GM12874 (cell line): ENCODE measurements around the gene PSMD4.
A peak's percentile ranks its signal among the peaks of the same experiment; 100 is the strongest.

Experiments
- CTCF ChIP-seq: IDR thresholded peaks from 2 replicates; pipeline ENCODE4 v1.5.1; 2011; ENCODE audit warnings: low read depth, mild to moderate bottlenecking, control low read depth, low read length, moderate library complexity; ENCODE audit not compliant: insufficient read depth

Gene PSMD4

GRCh38 chr1:151237678-151238466 is 16.7 kb upstream of the PSMD4 start:
- TF ChIP-seq CTCF = no peak

GRCh38 chr1:151238467-151238739 is 16.1 kb upstream of the PSMD4 start:
- no peak for TF ChIP-seq CTCF

GRCh38 chr1:151242442-151242841 is 12.1 kb upstream of the PSMD4 start:
- TF ChIP-seq CTCF = no peak

- TF ChIP-seq CTCF = no peak
These were observed 10.8 kb upstream of the PSMD4 start for GRCh38 chr1:151243683-151244216.

- no peak for TF ChIP-seq CTCF
These were observed 7.7 kb upstream of the PSMD4 start for GRCh38 chr1:151246786-151247185.

- TF ChIP-seq CTCF = peak; percentile 77
These were observed 2.7 kb upstream of the PSMD4 start for GRCh38 chr1:151251656-151252470.

- no peak for TF ChIP-seq CTCF
These were observed 847 bp downstream of the PSMD4 start for GRCh38 chr1:151255381-151255780.
